BLaER1 (cell line): ENCODE results near the gene RSAD1.

Experiments
- H3K27ac ChIP-seq: shearing (Covaris generic); formaldehyde crosslinking; 2 replicates; pipeline ENCODE4 v1.8.1; 2022
- H3K27me3 ChIP-seq: shearing (Covaris generic); formaldehyde crosslinking; 2 replicates; pipeline ENCODE4 v1.8.1; 2022
- H3K36me3 ChIP-seq: shearing (Covaris generic); formaldehyde crosslinking; 2 replicates; pipeline ENCODE4 v1.8.1; 2022
- H3K4me1 ChIP-seq: shearing (Covaris generic); formaldehyde crosslinking; 2 replicates; pipeline ENCODE4 v1.8.1; 2022
- H3K4me2 ChIP-seq: shearing (Covaris generic); formaldehyde crosslinking; 2 replicates; pipeline ENCODE4 v1.8.1; 2022
- H3K4me3 ChIP-seq: shearing (Covaris generic); formaldehyde crosslinking; 2 replicates; pipeline ENCODE4 v1.8.1; 2022
- H3K9ac ChIP-seq: shearing (Covaris generic); formaldehyde crosslinking; 2 replicates; pipeline ENCODE4 v1.8.1; 2022
- H3K9me3 ChIP-seq: shearing (Covaris generic); formaldehyde crosslinking; 2 replicates; pipeline ENCODE4 v1.8.1; 2022
- H4K20me1 ChIP-seq: shearing (Covaris generic); formaldehyde crosslinking; 2 replicates; pipeline ENCODE4 v1.8.1; 2022
- Cebpa-rat ChIP-seq: shearing (Covaris generic); IDR thresholded peaks from 2 replicates; pipeline ENCODE4 v1.8.1; 2022

RSAD1 gene

DNA sequence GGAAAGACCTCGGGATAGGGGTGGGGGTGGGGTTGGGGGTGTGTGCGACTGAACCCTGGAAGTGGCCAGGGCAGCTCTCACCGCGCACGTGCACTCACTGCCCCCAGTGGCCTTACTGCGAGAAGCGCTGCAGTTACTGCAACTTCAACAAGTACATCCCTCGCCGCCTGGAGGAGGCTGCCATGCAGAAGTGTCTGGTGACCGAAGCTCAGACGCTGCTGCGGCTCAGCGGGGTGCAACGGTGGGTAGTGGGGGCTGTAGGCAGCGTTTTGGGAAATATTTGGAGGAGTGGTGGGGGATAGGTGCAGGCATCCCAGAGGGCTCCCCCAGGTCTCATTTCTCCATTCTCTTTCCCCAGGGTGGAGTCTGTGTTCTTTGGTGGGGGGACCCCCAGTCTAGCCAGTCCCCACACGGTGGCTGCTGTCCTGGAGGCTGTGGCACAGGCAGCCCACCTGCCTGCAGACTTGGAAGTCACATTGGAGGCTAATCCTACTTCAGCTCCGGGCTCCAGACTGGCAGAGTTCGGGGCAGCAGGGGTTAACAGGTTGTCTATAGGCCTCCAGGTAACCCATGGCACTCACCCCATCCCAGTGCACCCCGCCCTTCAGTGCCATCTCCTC is 972 bp downstream of the RSAD1 start:
- Histone ChIP-seq H3K9ac (peak overlapping the region; percentile 84; the same call in 1 of the 2 replicates), H3K4me2 (peak overlapping the region; percentile 88), H3K27me3 (no peaks in the 10 kb centered on the region), H3K36me3 (peaks cover 36% of the 10 kb centered on the region), H3K4me1 (peaks cover 20% of the 10 kb centered on the region), H3K27ac (peak overlapping the region; percentile 86; the same call in 1 of the 2 replicates), H4K20me1 (no peaks in the 10 kb centered on the region), H3K4me3 (peak overlapping the region; percentile 79), H3K9me3 (no peaks in the 10 kb centered on the region)
- TF ChIP-seq Cebpa-rat: no peak

GRCh38 chr17:50480142-50480764 is 1.6 kb downstream of the RSAD1 start:
- Histone ChIP-seq H3K9me3 (no peaks in the 10 kb centered on the region), H3K4me1 (peaks cover 20% of the 10 kb centered on the region), H3K27ac (no peak overlapping the region), H3K4me2 (peak overlapping the region; percentile 88), H3K27me3 (no peaks in the 10 kb centered on the region), H4K20me1 (no peaks in the 10 kb centered on the region), H3K4me3 (peak overlapping the region; percentile 79; the same call in 1 of the 2 replicates), H3K9ac (peak overlapping the region; percentile 36; the same call in 1 of the 2 replicates), H3K36me3 (peaks cover 42% of the 10 kb centered on the region)
- no peak for TF ChIP-seq Cebpa-rat

- no peaks in the 10 kb centered on the region for H3K27me3 ChIP-seq
- H3K36me3 ChIP-seq: peaks cover 50% of the 10 kb centered on the region
- no peak overlapping the region for H3K9ac ChIP-seq
- peaks cover 20% of the 10 kb centered on the region for H3K4me1 ChIP-seq
- H3K27ac ChIP-seq: no peak overlapping the region
- no peak overlapping the region for H3K4me2 ChIP-seq
- no peaks in the 10 kb centered on the region for H3K9me3 ChIP-seq
- no peaks in the 10 kb centered on the region for H4K20me1 ChIP-seq
- TF ChIP-seq Cebpa-rat: no peak
- no peak overlapping the region for H3K4me3 ChIP-seq
These were observed 2.3 kb downstream of the RSAD1 start for GRCh38 chr17:50480854-50481490.

GRCh38 chr17:50481648-50482047 is 3.0 kb downstream of the RSAD1 start:
- 0 out of 2 replicates have a peak overlapping the region, but pooled peaks have one; percentile 38 for H3K9ac ChIP-seq
- H3K36me3 ChIP-seq: peaks cover 55% of the 10 kb centered on the region
- H3K4me1 ChIP-seq: peaks cover 20% of the 10 kb centered on the region
- H3K9me3 ChIP-seq: no peaks in the 10 kb centered on the region
- no peak overlapping the region for H3K4me3 ChIP-seq
- H4K20me1 ChIP-seq: no peaks in the 10 kb centered on the region
- no peak overlapping the region for H3K4me2 ChIP-seq
- H3K27me3 ChIP-seq: no peaks in the 10 kb centered on the region
- TF ChIP-seq Cebpa-rat: no peak
- H3K27ac ChIP-seq: no peak overlapping the region

DNA sequence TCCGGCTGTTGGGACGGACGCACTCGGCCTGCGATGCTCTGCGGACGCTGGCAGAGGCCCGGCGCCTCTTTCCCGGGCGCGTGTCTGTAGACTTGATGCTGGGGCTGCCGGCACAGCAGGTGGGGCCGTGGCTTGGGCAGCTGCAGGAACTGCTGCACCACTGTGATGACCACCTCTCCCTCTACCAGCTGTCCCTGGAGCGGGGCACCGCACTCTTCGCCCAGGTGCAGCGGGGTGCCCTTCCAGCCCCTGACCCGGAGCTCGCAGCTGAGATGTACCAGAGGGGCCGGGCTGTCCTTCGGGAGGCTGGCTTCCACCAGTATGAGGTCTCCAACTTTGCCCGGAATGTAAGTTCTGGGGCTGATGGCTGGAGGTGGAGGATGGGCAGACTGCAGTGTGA is 3.5 kb downstream of the RSAD1 start:
- Histone ChIP-seq H3K4me2 (no peak overlapping the region), H4K20me1 (no peaks in the 10 kb centered on the region), H3K4me1 (peaks cover 20% of the 10 kb centered on the region), H3K9me3 (no peaks in the 10 kb centered on the region), H3K4me3 (no peak overlapping the region), H3K27ac (no peak overlapping the region), H3K9ac (0 out of 2 replicates have a peak overlapping the region, but pooled peaks have one; percentile 38), H3K36me3 (peaks cover 59% of the 10 kb centered on the region), H3K27me3 (no peaks in the 10 kb centered on the region)
- no peak for TF ChIP-seq Cebpa-rat

DNA sequence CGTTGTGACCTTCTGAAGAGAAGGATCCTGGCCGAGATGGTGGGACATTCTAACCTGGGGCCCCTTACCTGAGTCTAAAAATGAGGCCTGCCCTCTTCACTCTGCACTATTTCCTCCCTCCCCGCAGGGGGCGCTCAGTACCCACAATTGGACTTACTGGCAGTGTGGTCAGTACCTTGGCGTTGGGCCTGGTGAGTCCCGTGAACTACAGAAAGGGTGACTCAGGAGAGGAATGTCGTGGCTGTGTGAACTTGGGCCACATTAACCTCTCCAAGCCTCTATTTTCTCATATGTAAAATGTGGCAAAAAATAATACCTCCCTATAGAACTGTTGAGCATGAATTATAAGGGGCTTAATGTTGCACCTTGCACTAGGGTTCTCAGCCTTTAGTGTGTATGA is 3.9 kb downstream of the RSAD1 start:
- no peak for TF ChIP-seq Cebpa-rat
- no peaks in the 10 kb centered on the region for H4K20me1 ChIP-seq
- no peaks in the 10 kb centered on the region for H3K9me3 ChIP-seq
- no peak overlapping the region for H3K9ac ChIP-seq
- no peak overlapping the region for H3K4me2 ChIP-seq
- H3K27me3 ChIP-seq: no peaks in the 10 kb centered on the region
- no peak overlapping the region for H3K27ac ChIP-seq
- H3K36me3 ChIP-seq: peaks cover 64% of the 10 kb centered on the region
- H3K4me1 ChIP-seq: peaks cover 20% of the 10 kb centered on the region
- no peak overlapping the region for H3K4me3 ChIP-seq

- H4K20me1 ChIP-seq: no peaks in the 10 kb centered on the region
- peaks cover 14% of the 10 kb centered on the region for H3K4me1 ChIP-seq
- H3K4me3 ChIP-seq: no peak overlapping the region
- no peaks in the 10 kb centered on the region for H3K27me3 ChIP-seq
- no peaks in the 10 kb centered on the region for H3K9me3 ChIP-seq
- no peak for TF ChIP-seq Cebpa-rat
- no peak overlapping the region for H3K9ac ChIP-seq
- H3K27ac ChIP-seq: no peak overlapping the region
- no peak overlapping the region for H3K4me2 ChIP-seq
- peaks cover 66% of the 10 kb centered on the region for H3K36me3 ChIP-seq
These were observed 4.6 kb downstream of the RSAD1 start for GRCh38 chr17:50483266-50483665.

DNA sequence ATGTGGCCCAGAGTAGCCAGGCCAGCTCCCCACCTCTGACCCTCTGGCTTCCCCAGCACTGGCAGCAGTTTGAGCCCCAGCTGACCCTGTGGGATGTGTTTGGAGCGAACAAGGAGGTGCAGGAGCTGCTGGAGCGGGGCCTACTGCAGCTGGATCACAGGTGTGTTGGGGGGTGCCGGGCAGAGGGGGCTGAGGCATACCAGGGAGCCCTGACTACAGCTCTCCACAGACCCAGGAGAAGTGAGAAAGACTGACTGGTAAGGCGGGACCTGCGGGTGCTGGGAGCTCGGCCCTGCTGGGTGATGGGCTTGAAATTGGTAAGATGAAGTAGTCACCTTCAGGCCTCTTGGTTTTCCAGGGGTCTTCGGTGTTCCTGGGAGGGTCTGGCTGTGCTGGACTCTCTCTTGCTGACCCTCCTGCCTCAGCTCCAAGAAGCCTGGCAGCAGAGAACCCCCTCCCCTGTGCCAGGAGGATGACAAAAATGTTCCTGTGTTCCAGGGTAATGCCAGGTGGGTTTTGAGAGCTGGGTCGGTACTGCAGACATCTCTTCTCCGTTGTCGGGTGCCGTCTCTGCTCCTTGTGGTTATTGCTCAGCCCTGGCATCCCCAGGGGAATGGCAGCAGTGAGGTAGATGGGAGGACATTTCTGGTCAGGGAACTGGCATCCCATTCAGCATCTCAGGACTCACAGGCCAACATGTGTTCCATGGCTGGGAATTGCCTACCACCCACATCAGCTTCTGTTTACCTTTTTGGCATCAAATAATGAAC is 5.9 kb downstream of the RSAD1 start:
- no peak overlapping the region for H3K4me3 ChIP-seq
- H3K36me3 ChIP-seq: peaks cover 66% of the 10 kb centered on the region
- TF ChIP-seq Cebpa-rat: no peak
- peaks cover 11% of the 10 kb centered on the region for H3K4me1 ChIP-seq
- H4K20me1 ChIP-seq: no peaks in the 10 kb centered on the region
- H3K27ac ChIP-seq: no peak overlapping the region
- H3K9me3 ChIP-seq: no peaks in the 10 kb centered on the region
- H3K27me3 ChIP-seq: no peaks in the 10 kb centered on the region
- no peak overlapping the region for H3K4me2 ChIP-seq
- no peak overlapping the region for H3K9ac ChIP-seq

DNA sequence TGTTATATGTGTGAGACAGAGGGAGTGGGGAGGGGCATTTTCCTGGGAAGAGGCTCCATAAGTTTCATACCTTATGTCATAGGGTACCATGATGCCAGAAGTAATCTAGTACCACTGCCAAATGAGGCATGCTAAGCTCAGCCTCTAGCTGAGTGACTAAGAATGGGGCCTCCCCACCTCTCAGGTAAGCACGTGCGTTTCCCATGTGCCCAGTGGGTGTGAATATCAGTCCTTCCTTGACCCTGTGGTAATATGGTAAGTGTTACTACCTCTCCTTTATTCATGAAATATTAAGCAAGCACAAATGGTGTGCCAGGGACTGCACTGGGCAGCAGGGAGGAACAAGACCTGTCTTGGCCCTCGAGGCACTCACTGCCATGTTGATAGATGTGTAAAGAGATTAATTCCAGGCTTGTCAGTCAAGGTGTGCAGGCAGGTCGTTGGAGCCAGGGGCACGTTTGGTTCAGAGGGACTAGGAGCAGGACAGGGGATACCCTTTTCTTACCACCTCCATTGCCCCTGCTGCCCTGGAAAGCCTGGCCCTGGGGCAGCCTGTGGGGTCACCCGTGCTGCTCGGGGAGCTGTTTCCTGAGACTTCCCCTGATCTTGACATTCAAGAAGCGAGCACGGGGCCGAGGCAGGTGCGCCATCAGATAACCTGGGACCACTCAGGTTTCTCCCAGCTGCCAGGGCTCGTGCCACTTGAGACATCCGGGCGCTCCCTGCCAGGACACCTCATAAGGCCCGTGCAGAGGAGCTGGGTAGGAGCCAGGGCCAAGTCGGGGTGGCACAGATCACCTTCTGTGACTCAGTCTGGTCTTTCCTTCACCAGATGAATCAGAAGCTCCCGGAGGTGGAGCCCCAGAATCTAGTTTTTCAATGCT is 8.8 kb downstream of the RSAD1 start:
- H3K27me3 ChIP-seq: no peaks in the 10 kb centered on the region
- no peak overlapping the region for H3K27ac ChIP-seq
- no peak overlapping the region for H3K9ac ChIP-seq
- no peak overlapping the region for H3K4me3 ChIP-seq
- H3K4me2 ChIP-seq: no peak overlapping the region
- no peaks in the 10 kb centered on the region for H3K9me3 ChIP-seq
- no peaks in the 10 kb centered on the region for H4K20me1 ChIP-seq
- peaks cover 50% of the 10 kb centered on the region for H3K36me3 ChIP-seq
- H3K4me1 ChIP-seq: no peaks in the 10 kb centered on the region
- TF ChIP-seq Cebpa-rat: no peak
